Activated gamma-delta T cell (primary cell): Measurements from ENCODE around the gene ASCC1.
"Not testable (repeated sequence)": the region's sequence is repeated elsewhere in the genome, so short reads cannot be mapped to it uniquely, and the experiment has no call there.

Experiments
- DNase-seq: peaks from one replicate; lab custom pipeline; 2025; lab: John Stamatoyannopoulos, UW

The ASCC1 gene

DNA sequence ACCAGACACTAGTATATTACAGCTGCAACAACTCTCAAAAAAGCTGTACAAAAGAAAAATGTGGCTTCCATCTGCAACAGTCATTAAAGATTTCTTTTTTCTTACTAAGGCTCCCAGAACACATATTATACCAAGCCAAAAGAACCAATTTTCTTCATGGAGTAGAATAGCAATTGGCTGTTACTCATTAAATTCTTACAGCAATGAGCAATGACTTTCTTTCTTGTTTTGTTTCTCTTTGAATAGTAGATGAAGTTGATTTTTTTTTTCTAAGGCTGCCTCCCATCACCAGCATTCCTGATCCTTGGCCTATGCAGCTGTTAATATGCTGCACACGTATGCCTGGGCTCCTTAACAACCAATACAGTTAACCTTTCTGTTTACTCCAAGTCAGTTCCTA is 91.1 kb downstream of the ASCC1 start:
- no peak for DNase-seq

DNA sequence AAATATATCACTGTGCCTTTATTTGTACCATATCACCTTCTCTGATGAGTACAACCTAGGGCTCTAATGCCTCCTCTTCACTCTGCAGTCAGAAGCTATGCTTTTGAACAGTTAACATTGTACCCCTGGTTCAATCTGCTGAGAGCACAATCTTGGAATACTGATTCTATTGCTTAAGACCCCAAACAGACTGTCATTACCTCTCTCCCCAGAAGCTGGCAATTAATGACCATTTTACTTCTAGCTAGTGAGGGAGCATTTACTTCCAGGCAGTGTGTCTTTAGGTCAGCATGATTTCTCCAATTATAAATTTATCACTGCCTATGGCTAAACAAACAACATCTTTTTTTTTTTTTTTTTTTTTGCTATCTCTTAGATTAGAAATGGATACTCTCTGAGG is 91.7 kb downstream of the ASCC1 start:
- DNase-seq: no peak

DNA sequence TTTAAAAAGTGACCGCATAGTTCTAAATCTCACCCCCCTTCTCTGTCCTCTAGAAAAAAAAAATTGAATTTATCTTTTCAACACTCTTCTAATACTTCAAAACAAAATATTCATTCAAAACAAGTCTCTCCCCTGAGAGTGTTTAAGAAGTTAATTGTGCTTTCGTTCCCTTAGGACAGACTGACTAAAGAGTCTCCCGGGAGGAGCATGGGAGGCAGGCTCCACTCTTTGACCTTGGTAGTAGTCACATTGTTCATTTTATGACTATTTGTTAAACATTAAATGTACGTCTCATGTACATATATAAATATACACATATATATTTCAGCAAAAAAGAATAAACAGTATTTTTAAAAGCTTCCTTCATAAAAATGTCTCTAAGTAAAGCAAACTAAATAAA is 92.5 kb downstream of the ASCC1 start:
- no peak for DNase-seq

- no peak for DNase-seq
Observed at GRCh38 chr10:72122221-72122620, 93.9 kb downstream of the ASCC1 start.

- no peak for DNase-seq
Observed at GRCh38 chr10:72121389-72121788, 94.7 kb downstream of the ASCC1 start.

GRCh38 chr10:72116372-72116771 is 99.7 kb downstream of the ASCC1 start:
- no peak for DNase-seq

DNA sequence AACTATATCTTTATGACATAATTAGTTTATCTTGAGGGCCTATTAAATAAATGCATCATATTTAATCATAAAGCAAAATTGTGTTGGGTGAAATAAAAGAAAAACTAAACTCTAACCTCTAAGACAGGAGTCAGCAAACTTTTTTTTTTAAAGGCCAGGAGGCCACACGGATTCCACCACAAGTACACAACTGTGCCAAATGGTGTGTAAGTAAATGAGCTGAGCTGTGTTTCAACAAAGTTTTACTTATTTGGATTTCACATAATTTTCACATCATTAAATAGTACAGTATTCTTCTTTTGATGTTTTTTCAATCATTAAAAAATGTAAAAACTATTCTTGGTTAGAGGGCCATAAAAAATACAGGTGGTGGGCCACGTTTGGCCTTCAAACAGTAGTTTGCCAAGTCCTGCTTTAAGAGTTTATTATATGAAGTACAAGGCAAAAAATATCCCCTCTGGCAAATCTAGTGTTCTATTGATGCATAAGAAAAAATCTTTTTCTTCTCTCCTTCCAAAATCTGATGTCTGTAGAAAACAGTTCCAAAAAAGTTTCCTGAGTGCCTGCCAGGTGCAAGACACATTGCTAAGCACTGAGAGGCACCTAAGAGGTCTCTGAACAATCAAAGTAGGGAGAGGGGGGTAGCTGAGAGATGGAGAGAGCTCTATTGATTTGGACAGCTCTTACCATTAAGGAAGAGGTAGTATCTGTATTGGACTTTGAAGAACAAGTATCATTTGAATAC is 101.2 kb downstream of the ASCC1 start:
- DNase-seq: no peak

GRCh38 chr10:72110673-72111401 is 105.2 kb downstream of the ASCC1 start:
- DNase-seq: no peak

DNA sequence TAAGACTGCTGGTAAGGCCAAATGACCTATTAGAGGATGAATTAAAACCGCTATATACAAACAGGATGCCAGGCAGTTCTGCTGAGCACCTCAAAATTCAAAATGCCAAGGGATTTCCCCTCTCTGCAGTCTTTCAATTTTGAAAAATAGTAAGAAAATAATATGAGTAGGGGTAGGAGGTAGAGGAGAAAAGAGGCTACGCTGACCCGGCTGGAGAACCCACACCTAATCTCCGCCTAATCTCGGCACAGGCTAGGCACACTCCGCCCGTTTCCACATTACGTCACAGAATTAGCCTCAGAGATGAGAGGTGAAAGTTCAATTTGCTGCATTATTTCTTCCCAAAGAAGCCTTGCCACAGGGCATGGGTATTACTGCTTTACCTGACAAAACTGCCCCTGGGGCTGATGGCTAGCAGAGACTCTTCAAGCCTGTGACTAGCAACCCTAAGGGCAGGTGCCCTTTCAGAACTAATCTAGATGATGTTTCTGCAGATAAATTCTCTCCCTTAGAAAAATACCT is 106.4 kb downstream of the ASCC1 start:
- no peak for DNase-seq

GRCh38 chr10:72108830-72109635 is 107.0 kb downstream of the ASCC1 start:
- DNase-seq: no peak

GRCh38 chr10:72108004-72108370 is 108.1 kb downstream of the ASCC1 start:
- not testable (repeated sequence) for DNase-seq

DNA sequence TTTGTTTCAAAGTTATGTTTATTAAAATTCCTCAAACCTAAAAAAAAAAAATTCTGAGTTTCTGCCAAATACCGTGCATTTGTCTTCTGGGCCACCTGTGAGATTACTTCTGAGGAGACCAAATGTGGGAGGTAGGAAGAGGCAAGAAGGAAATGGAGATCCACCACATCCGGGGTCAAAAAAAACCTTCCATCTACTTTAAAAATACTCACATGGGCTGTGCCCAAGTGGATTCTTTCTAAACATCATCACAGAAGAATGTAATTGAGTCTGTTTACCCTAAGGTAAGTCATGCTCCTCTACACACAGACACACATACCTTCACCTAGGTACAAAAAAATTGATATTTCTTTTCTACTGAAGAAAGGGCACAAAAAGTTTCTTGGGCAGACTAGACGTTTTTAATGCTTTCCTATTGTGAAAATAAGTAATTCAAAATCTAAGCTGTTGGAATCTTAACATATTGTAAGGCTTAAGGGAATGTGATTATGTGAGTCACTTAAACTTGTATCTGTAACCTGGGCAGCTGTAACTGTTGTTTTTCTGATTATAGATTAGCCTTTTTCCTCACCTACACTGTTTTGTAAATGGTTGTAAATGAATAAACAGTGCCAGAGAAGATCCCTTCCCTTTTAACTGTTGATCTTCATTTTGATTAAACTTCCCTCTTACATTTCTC is 108.6 kb downstream of the ASCC1 start:
- DNase-seq: no peak

GRCh38 chr10:72106896-72107295 is 109.2 kb downstream of the ASCC1 start:
- no peak for DNase-seq

DNA sequence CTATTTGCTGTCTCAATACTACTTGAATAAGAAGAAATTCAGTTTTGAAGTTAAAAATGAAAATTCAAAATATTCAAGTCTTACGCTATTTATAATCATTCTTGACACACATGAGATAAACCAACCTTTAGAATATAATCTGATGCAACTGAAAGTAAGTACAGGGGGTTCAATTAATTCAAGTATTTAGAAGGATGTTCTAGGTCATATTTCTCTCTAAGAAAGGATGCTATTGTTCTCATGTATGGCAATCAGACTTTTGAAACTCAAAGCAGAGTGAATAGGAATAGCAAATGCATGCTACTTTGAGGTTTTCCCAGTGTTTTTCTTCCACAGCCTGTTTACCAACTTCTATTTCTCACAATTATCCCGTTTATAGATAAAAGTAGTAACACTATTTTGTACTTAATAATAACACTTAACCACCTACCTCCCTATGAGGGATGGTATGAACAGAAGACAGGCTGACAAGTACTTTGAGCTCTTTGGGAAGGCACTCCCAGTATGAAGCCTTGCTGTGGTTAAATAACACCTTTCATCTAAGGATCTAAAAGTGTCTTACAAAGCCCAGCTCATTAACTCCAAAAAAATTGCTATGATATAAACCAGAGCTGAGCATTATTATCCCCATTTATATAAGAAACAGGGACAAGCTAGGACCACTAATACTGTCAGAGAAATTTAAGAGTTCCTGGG is 109.8 kb downstream of the ASCC1 start:
- no peak for DNase-seq

- DNase-seq: no peak
Observed at GRCh38 chr10:72105710-72106109, 110.4 kb downstream of the ASCC1 start.

DNA sequence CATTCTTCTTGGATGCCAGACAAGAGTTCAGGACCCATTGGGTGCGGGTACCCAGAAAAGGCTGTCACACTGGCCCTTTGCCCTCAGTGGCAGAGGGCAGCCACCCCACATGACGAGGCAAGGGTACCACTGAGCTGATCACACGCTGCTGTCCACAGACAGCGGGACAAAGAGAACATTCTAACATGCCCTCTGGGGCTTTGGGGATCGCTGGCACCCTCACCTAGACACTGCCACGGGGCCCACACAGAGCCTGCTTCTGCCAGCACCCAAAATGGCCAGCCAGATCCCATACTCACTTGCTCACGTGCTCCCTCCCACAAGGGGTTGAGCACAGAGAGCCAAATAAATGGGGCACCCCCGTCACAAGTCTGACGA is 111.0 kb downstream of the ASCC1 start:
- DNase-seq: no peak

DNA sequence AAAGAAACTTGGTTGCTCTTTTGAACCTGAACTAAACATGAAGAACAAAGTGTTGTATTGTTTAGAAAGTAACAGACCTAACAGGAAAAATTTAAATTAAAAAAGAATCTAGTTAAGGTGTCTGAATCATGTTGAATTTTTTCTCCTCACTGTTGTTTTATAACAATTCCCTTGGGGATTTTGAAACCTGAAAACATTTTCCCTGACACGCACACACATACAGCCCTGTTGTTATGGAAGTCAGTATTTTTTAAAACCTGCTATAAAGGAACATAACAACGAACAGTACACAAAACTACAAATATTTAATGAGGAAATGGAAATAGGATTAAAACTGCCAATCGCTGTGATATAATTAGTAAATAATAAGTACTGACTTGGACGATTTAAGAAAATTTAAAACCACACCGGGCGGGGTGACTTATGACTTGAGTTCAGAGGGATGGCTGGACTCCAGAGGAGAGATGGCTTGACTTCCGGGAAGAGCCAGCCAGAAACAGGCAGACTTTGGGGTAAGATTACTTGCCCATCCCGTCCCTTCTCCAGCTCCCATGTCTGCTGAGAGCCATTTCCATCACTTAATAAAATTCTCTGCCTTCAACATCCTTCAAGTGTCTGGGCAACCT is 111.5 kb downstream of the ASCC1 start:
- no peak for DNase-seq

- no peak for DNase-seq
Observed at GRCh38 chr10:72099600-72099921, 116.5 kb downstream of the ASCC1 start.

- DNase-seq: no peak
Observed at GRCh38 chr10:72098836-72099599, 117.1 kb downstream of the ASCC1 start.

DNA sequence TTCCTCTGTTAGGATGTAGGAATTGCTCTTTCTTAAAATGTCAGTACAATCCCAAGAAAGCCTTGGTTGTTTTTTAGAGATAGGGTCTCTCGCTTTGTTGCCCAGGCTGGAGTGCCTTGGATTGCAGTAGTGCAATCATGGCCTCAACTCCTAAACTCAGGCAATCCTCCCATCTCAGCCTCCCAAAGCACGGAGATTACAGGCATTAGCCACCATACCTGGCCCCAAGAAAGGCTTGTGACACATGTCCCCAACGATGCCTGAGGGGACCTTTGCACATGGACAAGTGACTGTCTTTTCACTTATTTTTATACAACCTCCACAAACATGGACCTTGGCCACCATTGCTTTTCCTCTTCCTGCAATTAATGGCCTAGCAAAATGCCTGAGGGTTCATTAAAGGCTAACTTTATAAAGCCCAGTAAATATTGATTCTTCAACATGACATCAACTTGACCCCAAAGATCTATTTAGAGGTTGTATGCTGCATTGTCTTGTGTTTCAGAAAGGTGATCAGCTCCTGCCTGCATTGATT is 117.7 kb downstream of the ASCC1 start:
- no peak for DNase-seq
